ENCODE results near the gene CARMIL1. TPM values are rescaled to one million over a fixed set of nuclear protein-coding genes. Genes with fewer than 3 reads are reported as not detected.
"Not testable (repeated sequence)": the region's sequence is repeated elsewhere in the genome, so short reads cannot be mapped to it uniquely, and the experiment has no call there.

The CARMIL1 gene
- total RNA-seq, 2 experiments from 2014 or later, result 1.3 to 1.5 TPM

DNA sequence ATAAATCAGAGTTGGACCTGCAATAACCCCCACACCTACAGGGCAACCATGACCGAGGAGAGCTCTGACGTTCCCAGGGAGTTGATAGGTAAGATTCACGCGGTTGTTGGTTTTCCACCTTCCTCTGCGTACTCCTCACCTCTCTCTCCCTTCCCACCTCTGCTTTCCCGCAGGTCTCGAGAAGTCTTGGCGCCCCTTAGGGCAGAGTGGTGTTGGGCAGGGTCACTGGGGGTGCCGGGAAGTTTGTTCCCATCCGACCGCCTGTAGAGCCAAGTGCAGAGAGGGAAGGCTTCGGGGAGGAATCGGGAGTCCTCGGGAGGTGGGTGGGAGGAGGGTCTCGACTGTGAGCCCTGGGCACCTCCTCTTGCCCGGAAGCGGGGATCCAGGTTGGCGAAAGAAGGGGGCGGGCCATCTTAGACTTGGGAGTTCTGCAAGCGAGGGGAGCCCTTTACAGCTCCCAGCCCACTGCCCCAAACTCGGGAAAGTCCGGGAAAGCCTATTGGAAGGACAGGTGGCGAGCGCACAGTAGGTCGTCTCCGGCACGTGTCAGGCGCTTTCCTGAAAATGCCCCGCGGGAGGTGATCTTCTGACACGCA is 672 bp downstream of the CARMIL1 start:
- H3K4me3 Mint-ChIP-seq, result peak overlapping the region; percentile 75
- DNase-seq, result peak; percentile 19
- POLR2A ChIA-PET, result interaction anchor here (0.8 to 1.4 kb wide), 5 partner anchors 8 to 210 kb away, joined by 3 to 8 read pairs (median 5); no protein-coding TSS in a partner anchor

DNA sequence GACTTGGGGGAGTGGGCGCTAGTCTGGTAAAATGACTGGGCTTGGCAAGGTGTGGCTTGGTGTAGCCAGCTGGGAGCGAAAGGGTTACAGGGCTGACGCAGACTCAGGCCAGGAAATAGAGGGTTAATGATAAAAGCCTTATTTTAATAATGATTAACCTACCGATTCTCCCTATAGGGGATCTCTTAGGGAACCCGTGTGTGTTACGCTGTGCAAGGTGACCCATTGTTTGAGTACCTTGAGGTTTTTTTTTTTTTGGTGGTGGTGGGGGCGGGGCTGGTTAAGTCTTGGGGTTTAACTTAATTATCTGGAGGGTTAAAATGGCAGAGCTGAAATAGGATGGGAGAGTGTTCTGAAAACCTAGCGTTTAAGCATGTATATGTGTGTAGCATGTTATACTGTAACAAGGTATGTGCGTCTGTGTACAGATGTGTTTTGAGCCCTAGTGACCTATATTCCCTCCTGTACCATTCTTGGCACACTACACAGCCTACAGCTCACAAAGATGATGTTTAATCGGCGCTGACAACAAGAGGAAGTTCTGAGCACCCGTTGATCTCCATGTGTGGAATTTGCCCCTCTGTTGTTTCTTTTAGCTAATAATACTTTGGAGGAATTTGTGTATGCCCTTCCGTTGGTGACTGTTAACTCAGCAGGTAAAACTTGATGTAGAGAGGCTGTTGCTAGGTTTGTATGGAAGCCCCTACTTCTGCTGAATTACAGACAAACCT is 1.3 kb downstream of the CARMIL1 start:
- Mint-ChIP-seq H3K4me1 (peaks cover 20% of the 10 kb centered on the region), H3K27ac (no peak overlapping the region), H3K9me3 (no peaks in the 10 kb centered on the region), H3K27me3 (peaks cover 16% of the 10 kb centered on the region), H3K4me3 (peak overlapping the region; percentile 75), H3K36me3 (ENCODE audit: low read depth) (no peaks in the 10 kb centered on the region)
- POLR2A ChIA-PET, result interaction anchor here (1.1 kb wide), 1 partner anchor 207 kb away, joined by 3 read pairs; no protein-coding TSS in a partner anchor
- CTCF ChIA-PET, result interaction anchor here (0.6 to 4.4 kb wide), 8 partner anchors 15 to 370 kb away, joined by 3 to 69 read pairs (median 6); no protein-coding TSS in a partner anchor
- no peak for DNase-seq

More for the DNA sequence above, 672 bp downstream of the CARMIL1 start:
- H3K27ac Mint-ChIP-seq, result no peak overlapping the region
- H3K4me1 Mint-ChIP-seq, result peaks cover 20% of the 10 kb centered on the region
- no peaks in the 10 kb centered on the region for H3K36me3 Mint-ChIP-seq (ENCODE audit: low read depth)
- H3K27me3 Mint-ChIP-seq, result peaks cover 16% of the 10 kb centered on the region
- no peaks in the 10 kb centered on the region for H3K9me3 Mint-ChIP-seq
- CTCF ChIA-PET, result interaction anchor here (0.6 to 4.4 kb wide), 25 partner anchors 14 to 664 kb away, joined by 3 to 69 read pairs (median 5); no protein-coding TSS in a partner anchor

DNA sequence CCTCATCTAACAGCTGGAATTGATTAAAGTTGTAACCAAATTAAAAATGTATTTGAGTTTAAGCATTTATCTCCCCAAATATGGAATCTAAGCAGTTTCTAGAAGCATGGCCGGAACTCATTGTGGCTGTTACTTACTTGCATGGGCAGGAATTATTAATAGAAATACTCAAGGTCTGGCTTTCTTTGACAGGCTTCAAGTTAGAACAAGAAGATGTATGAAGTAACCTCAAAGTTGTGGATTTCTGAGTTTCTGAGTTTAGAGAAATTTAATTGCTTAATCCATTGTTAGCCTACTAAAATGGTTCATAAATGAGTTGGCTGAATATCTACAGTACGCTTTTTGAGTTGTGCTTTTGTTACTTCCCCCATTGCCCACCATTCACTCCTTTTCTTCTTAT is 7.7 kb downstream of the CARMIL1 start:
- POLR2A ChIA-PET, result interaction anchor here (1.1 kb wide), 1 partner anchor 8 kb away, joined by 3 read pairs; the partner anchor contains the start of gene CARMIL1

DNA sequence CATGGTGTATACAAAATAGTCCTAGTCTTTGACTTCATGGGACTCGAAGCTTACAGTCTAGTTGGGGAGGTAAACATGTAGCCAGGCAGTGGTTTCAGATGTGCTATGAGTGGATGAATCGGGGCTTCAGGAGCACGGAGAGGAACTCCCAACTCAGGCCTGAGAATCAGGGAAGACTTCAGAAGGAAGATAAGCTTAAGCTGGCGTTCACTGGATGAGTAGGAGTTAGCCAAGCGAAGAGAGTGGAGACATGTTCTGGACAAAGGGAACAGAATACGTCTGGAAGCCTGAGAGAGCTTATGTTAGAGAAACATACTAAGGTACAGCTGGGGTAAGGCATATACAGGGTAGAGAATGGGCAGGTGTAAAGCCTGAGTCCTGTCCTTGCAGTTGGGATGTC is 8.8 kb downstream of the CARMIL1 start:
- Mint-ChIP-seq H3K27me3 (no peaks in the 10 kb centered on the region), H3K4me3 (no peak overlapping the region), H3K36me3 (ENCODE audit: low read depth) (no peaks in the 10 kb centered on the region), H3K9me3 (no peaks in the 10 kb centered on the region), H3K4me1 (no peaks in the 10 kb centered on the region), H3K27ac (no peak overlapping the region)
- DNase-seq, result no peak
- CTCF ChIA-PET, result interaction anchor here (1.1 to 1.6 kb wide), 3 partner anchors 9 to 202 kb away, joined by 4 to 5 read pairs (median 4); no protein-coding TSS in a partner anchor
- POLR2A ChIA-PET, result interaction anchor here (0.7 to 1.1 kb wide), 2 partner anchors 9 to 78 kb away, joined by 3 read pairs; partner anchors contain the start of gene CARMIL1

More for the DNA sequence above, 7.7 kb downstream of the CARMIL1 start:
- H3K27me3 Mint-ChIP-seq, result no peaks in the 10 kb centered on the region
- H3K36me3 Mint-ChIP-seq (ENCODE audit: low read depth), result no peaks in the 10 kb centered on the region
- H3K4me1 Mint-ChIP-seq, result no peaks in the 10 kb centered on the region
- CTCF ChIA-PET, result interaction anchor here (1.1 to 1.6 kb wide), 3 partner anchors 8 to 203 kb away, joined by 4 to 5 read pairs (median 4); no protein-coding TSS in a partner anchor
- no peaks in the 10 kb centered on the region for H3K9me3 Mint-ChIP-seq
- H3K4me3 Mint-ChIP-seq, result no peak overlapping the region
- no peak for DNase-seq
- no peak overlapping the region for H3K27ac Mint-ChIP-seq

DNA sequence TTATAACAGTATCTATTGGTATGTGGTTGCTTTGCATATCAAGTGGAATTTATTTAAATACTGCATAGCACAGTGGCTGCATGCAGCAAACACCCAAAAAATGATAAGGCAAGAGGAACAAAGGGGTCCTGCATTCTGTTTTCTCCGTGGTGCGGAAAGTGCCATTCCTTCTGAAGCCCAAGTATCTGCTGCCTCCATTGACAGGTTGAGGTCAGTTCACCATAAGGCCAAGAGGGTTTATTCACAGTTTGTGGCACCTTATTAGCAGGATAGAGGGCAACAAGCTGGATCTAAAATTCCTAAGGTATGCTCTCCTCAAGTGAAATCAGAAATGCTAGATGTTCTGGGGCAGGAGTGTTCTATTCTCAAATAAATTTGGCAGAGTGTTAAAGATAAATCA is 9.3 kb downstream of the CARMIL1 start:
- ChIA-PET CTCF (no interaction called here), POLR2A (no interaction called here)
- Mint-ChIP-seq H3K4me1 (no peaks in the 10 kb centered on the region), H3K27ac (no peak overlapping the region), H3K27me3 (no peaks in the 10 kb centered on the region), H3K9me3 (no peaks in the 10 kb centered on the region), H3K4me3 (no peak overlapping the region), H3K36me3 (ENCODE audit: low read depth) (no peaks in the 10 kb centered on the region)
- no peak for DNase-seq

DNA sequence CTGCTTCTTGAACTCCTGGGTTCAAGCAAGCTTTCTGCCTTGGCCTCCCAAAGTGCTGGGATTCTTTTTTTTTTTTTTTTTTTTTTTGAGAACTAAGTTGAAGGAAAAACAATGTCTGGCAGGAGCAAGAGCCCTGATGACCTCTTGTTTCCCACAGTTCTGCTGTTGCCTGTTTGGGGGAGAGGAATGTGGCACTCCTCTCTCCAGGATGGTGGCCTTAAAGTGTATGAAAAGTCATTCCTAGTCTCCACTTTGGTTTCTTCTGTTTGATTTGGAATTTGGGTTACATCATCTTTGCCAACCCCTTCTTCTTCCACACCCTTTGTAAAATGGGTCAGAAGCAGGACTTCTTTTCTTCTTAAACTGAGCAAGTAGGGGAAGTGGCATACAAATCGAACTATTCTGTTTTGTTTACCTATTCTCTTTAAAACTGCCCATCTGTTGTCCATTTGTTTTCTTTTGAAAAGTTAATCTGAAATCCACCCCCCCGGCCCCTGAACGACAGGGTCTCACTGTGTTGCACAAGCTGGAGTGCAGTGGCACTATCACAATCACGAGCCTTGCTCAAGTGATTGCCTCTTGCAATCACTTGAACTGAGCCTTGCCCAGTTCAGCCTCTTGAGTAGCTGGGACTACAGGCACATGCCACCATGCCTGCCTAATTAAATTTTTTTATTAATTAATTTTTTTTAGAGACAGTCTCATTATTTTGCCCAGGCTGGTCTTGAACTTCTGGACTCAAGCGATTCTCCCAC is 11.3 kb downstream of the CARMIL1 start:
- Mint-ChIP-seq H3K36me3 (ENCODE audit: low read depth) (no peaks in the 10 kb centered on the region), H3K4me1 (no peaks in the 10 kb centered on the region), H3K27me3 (peaks cover 2% of the 10 kb centered on the region), H3K27ac (no peak overlapping the region), H3K9me3 (no peaks in the 10 kb centered on the region), H3K4me3 (no peak overlapping the region)
- POLR2A ChIA-PET, result no interaction called here
- DNase-seq, result no peak
- CTCF ChIA-PET, result no interaction called here

DNA sequence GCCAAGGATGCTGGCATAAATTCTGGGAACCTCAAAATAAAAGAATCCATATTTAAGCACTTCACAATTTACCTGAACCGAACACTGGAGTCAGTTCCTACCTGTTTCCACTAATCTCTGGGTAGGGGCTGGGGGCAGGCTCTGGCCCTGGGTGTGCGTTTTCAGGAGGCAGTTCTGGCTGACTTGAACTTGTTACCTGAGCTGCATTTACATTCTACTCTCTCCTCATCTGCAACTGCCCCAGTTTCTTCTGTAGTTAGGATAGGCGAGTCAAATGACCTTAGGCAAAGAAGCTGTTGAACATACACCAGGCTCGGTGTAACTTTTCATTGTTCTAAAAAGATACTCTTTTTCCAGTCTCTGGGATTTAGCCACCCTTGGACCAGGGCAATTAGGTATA is 13.2 kb downstream of the CARMIL1 start:
- H3K27ac Mint-ChIP-seq, result no peak overlapping the region
- H3K36me3 Mint-ChIP-seq (ENCODE audit: low read depth), result no peaks in the 10 kb centered on the region
- peaks cover 2% of the 10 kb centered on the region for H3K27me3 Mint-ChIP-seq
- no peaks in the 10 kb centered on the region for H3K9me3 Mint-ChIP-seq
- ChIA-PET CTCF (no interaction called here), POLR2A (no interaction called here)
- H3K4me1 Mint-ChIP-seq, result no peaks in the 10 kb centered on the region
- no peak for DNase-seq
- no peak overlapping the region for H3K4me3 Mint-ChIP-seq

DNA sequence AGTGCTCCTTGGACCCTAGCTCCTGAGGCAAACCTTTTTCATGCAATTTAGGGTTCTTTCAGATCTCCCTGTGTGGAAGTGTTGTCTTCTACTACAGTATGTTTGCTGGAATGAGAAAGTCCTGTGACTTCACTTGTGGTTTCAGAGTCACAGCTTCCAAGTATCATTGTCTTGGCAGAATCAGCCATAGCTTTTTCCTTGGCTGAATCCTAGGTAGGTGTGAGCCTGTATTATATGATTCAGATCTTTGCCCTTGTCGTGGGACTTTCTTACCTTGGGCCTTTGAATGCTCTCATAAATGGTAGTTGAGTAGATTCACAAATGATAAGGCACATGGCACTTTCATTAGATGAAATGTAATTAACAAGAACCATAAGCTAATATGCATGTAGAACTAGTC is 16.5 kb downstream of the CARMIL1 start:
- Mint-ChIP-seq H3K27me3 (peaks cover 2% of the 10 kb centered on the region), H3K4me1 (no peaks in the 10 kb centered on the region), H3K36me3 (ENCODE audit: low read depth) (no peaks in the 10 kb centered on the region), H3K4me3 (no peak overlapping the region), H3K27ac (no peak overlapping the region), H3K9me3 (no peaks in the 10 kb centered on the region)
- DNase-seq, result no peak
- ChIA-PET CTCF (no interaction called here), POLR2A (no interaction called here)

DNA sequence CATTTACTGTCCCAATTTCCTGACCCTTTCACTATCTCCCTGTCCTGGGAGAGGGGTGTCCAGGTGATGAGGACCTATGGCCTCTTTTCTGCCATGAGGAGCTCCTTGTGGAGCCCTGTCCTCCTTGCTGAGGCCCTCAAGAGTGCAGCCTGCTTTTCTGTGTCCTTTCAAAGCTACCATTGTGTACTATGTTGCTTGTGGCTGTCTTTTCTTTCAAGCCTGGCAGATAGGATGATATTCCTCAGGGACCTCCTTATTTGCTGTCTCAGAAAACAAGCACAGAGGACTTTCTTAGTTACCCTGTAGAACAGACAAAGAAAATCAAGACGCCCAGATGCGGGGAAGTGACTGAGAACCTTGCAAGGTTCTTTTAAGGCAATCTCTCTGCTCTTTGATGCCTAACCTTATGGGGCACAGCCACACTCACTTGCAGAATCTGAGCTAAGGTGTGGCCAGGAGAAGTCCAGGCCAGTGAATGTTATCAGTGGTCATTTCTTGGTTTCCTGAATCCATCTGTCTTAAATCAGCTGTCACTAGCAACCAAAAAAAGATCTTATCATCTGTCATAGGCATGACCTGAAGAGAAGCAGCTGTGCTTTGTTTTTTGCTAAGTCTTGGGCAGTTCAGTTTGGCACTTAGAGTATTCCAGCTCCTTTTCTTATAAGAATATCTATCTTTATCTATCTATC is 17.2 kb downstream of the CARMIL1 start:
- ChIA-PET POLR2A (no interaction called here), CTCF (no interaction called here)
- Mint-ChIP-seq H3K9me3 (no peaks in the 10 kb centered on the region), H3K4me3 (no peak overlapping the region), H3K4me1 (no peaks in the 10 kb centered on the region), H3K27me3 (peaks cover 2% of the 10 kb centered on the region), H3K36me3 (ENCODE audit: low read depth) (no peaks in the 10 kb centered on the region), H3K27ac (no peak overlapping the region)
- DNase-seq, result no peak

DNA sequence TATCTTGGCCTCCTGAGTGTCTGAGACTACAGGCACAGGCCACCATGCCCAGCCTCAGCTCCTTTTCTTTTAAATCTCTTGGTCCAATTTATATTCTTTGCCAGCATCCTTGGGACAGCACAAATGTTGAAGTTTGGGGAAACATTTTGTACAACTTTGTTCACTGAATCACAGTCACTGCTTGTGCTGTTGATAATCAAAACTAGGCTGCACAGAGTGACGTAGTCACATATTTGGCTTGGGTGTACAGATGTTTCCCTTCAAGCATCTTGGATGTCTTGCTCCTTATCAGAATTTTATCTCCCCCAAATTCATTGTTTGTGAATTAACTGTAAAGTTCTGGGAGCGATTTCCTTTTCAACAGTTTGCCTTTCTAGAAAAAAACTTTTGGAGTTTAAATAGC is 17.9 kb downstream of the CARMIL1 start:
- Mint-ChIP-seq H3K9me3 (no peaks in the 10 kb centered on the region), H3K27me3 (peaks cover 2% of the 10 kb centered on the region), H3K27ac (no peak overlapping the region), H3K4me1 (no peaks in the 10 kb centered on the region), H3K4me3 (no peak overlapping the region), H3K36me3 (ENCODE audit: low read depth) (no peaks in the 10 kb centered on the region)
- ChIA-PET POLR2A (no interaction called here), CTCF (no interaction called here)
- no peak for DNase-seq

DNA sequence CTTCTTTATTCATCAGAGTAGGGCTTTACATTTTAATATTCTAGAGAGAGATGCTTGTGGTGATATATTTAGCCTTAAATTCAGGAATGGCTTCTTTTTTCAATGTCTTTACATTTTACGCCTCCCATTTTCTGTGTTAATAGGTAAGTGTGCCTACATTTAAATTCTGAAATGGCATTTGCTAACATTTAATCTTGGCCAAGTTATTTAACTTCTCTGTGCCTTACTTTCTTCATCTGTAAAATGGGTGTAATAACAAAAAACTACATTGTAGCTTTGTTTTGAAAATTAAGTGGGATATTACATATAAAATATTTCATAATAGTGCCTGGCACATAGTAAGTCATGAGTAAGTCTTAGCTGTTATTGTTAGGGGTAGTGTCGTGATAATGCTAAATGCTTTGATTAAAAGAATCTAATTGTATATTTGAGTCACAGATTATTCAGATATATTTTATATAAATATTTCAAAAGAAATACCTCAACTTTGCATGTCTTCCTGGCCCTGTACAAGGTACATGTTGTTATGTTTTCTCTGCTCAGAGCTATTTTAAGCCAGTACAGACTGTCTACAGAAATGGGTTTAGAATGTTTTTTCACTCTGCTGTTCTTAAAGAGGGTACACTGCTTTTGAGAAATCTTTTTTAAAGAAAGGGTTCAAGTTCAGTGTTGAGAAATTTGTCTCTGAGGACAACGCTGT is 18.8 kb downstream of the CARMIL1 start:
- no peak for DNase-seq
- Mint-ChIP-seq H3K4me3 (no peak overlapping the region), H3K9me3 (no peaks in the 10 kb centered on the region), H3K4me1 (no peaks in the 10 kb centered on the region), H3K27ac (no peak overlapping the region), H3K27me3 (peaks cover 2% of the 10 kb centered on the region), H3K36me3 (ENCODE audit: low read depth) (no peaks in the 10 kb centered on the region)
- ChIA-PET POLR2A (no interaction called here), CTCF (no interaction called here)

DNA sequence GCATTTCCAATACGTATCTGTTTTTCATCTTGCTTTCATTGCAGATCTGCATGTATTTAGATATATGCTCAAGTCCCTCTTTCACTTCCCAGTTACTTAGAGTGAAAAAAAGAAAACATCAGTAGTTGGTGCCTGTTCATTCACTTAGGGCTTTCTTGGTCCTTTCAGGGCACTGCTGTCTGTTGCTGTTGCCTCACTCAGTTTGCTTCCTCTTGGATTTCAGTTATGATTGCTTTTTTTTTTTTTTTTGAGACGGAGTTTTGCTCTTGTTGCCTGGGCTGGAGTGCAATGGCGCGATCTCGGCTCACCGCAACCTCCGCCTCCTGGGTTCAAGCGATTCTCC is 19.3 kb downstream of the CARMIL1 start:
- CTCF ChIA-PET, result interaction anchor here (0.7 kb wide), 1 partner anchor 49 kb away, joined by 4 read pairs; no protein-coding TSS in a partner anchor
- H3K27me3 Mint-ChIP-seq; H3K27ac Mint-ChIP-seq; H3K4me1 Mint-ChIP-seq; DNase-seq; H3K4me3 Mint-ChIP-seq; POLR2A ChIA-PET; H3K36me3 Mint-ChIP-seq (ENCODE audit: low read depth); H3K9me3 Mint-ChIP-seq: not testable (repeated sequence)
